ENCODE results near the gene WNT4.

The WNT4 gene

DNA sequence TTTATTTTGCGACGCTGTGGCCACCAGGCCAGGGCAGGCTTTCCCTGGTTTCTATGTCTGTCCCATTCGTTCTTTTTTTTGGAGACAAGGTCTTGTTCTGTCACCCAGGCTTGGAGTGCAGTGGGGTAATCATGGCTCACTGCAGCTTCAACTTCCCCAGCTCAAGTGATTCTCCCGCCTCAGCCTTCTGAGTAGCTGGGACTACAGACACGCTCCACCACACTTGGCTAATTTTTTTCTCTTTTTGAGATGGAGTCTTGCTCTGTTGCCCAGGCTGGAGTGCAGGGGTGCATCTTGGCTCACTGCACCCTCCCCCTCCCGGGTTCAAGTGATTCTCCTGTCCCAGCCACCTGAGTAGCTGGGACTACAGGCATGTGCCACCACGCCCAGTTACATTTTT is 43.4 kb upstream of the WNT4 start:
- DNase-seq (ENCODE audit: low read depth), result no peak
- TF ChIP-seq CTCF (IDR thresholded peaks at IDR 0.05; ENCODE audit: low read length, missing control alignments), result no peak
- H3K4me3 ChIP-seq (replicated peaks; ENCODE audit: low read depth, low read length), result no peak overlapping the region

- DNase-seq (ENCODE audit: low read depth), result peak; percentile 47
- TF ChIP-seq CTCF (IDR thresholded peaks at IDR 0.05; ENCODE audit: low read length, missing control alignments), result no peak
Observed at GRCh38 chr1:22184892-22185612, 42.2 kb upstream of the WNT4 start.

GRCh38 chr1:22184454-22184853 is 41.6 kb upstream of the WNT4 start:
- DNase-seq (ENCODE audit: low read depth), result no peak
- TF ChIP-seq CTCF (IDR thresholded peaks at IDR 0.05; ENCODE audit: low read length, missing control alignments), result no peak

More at GRCh38 chr1:22184892-22185612, 42.2 kb upstream of the WNT4 start:
- no peak overlapping the region for H3K4me3 ChIP-seq (replicated peaks; ENCODE audit: low read depth, low read length)

DNA sequence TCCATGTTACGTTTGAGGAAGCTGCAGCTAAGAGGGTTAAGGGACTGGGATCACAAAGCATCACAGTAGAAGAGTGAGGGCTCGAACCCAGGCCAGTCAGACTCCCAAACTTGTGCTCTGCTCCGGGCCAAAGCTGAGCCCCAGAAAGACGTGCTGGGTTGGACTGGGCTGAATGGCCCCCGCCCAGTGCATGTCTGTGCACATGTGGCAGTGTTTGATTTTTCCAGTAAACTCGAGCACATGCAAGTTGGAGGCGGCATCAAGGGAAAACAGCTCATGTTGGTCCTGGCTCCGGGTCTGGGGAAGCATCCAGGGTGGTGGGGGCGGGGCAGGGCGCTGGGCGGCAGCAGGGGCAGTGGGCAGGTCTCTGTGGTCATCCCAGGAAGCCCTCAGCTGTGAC is 39.8 kb upstream of the WNT4 start:
- no peak for TF ChIP-seq CTCF (IDR thresholded peaks at IDR 0.05; ENCODE audit: low read length, missing control alignments)
- no peak overlapping the region for H3K4me3 ChIP-seq (replicated peaks; ENCODE audit: low read depth, low read length)
- DNase-seq (ENCODE audit: low read depth), result no peak

More at GRCh38 chr1:22184454-22184853, 41.6 kb upstream of the WNT4 start:
- no peak overlapping the region for H3K4me3 ChIP-seq (replicated peaks; ENCODE audit: low read depth, low read length)

DNA sequence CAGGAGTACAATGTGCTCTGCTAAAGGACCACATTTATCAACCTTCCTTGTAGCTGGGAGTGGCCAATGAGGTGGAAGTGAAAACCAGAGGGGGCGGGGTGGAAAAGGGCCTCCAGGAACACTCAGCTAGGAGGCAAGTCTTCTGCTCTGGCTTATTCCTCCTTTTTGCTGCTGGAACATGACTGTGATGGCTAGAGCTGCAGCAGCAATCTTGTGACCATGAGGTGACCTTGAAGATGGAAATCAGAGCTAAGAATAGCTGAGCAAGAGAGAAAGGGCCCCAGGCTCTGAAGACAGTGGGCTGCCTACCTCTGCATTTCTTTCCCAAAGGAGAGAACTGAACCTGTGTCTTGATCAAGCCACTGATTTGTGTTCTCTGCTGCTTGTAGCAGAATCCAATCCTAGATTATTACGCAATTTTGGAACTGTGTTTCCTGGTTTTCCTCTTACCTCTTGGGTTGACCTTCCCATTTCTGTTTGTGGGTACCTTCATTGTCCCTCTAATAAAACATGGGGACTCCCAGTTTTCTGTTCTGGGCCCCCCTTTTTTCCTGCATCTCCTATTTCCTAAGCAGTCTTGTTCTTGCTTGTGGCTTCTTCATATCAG is 36.4 kb upstream of the WNT4 start:
- no peak for TF ChIP-seq CTCF (IDR thresholded peaks at IDR 0.05; ENCODE audit: low read length, missing control alignments)
- no peak overlapping the region for H3K4me3 ChIP-seq (replicated peaks; ENCODE audit: low read depth, low read length)
- DNase-seq (ENCODE audit: low read depth), result no peak

DNA sequence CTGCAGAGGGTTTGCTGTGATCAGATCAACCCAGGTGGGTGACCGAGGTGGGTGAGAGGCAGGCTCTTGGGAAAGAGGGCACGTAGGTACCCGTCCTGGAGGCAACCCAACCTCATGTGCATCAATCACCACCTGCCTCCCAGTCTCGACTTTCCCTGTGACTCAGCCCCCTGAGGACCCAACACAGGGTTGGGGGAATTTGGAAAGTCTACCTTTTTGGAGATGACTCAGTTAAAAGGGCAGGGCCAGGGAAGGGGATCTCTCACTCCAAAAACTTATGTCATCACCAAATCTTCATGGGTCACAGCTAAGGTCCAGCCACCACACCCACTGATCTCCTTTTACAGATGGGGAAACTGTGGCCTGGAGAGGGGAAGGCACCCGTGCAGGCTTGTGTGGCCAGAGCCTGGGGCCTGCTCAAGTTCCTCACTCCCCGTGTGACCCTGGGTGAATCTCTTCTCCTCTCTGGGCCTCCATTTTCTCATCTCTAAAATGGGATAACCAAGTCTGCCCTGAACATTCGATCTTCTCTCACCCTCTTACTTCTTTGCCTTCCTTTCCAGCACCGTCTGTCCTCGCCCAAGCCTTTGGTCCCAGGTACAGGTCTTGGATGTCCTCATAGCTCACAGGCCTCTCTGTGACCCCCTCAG is 34.6 kb upstream of the WNT4 start:
- no peak for TF ChIP-seq CTCF (IDR thresholded peaks at IDR 0.05; ENCODE audit: low read length, missing control alignments)
- no peak overlapping the region for H3K4me3 ChIP-seq (replicated peaks; ENCODE audit: low read depth, low read length)
- DNase-seq (ENCODE audit: low read depth), result no peak
